GM19467 (cell line): Measurements from ENCODE around the gene SLC35B2.

Source experiments
- ATAC-seq: cut with Tn5 transposase; IDR thresholded peaks from one replicate; pipeline ENCODE4 v1.9.1; 2021; ENCODE audit warnings: mild to moderate bottlenecking, moderate library complexity; ENCODE audit not compliant: unreplicated experiment

SLC35B2 gene

DNA sequence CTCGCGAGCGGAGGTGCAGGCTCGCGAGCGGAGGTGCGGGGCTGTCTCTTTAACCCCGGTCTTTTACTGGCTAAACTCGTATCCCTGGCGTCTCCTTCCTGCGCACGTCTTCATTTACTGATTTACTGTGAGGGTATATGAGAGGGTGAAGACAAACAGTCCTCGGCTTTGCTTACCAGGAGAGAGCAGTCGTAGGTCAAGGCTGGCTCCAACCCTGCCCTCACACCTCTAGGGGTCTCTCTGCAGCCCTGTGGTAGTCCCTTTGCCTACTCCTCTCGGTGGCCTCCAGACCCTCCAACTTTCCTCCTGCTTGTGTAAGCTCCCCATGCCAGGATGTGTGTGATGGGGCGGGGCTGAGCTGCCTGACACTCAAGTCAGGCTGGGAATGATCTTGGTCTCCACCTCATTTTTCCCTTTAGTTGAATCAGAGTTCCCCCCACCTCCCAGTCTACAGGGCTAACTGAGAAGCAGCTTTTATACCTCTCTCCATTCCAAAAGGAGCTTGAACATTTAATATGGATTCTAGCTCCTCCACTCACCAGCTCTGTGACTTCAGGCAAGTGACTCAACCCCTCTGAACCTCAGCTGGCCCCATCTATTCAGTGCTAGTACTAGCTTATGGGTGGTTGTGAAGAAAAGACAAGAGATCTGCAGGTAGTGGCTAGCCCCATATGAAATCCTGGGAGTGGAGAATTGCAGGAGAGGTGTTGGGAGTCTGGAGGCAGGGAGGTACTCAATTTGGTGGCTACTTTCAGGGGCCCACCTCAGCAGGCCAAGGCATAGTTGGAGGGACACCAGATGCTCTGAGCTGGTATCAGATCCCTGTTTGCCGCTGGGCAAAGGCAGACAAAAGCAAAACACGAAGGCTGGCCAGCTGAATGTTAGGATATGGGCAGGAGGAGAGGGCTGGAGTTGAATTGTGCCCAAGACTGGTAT, 33.0 kb downstream of the SLC35B2 start:
- no peak for ATAC-seq

DNA sequence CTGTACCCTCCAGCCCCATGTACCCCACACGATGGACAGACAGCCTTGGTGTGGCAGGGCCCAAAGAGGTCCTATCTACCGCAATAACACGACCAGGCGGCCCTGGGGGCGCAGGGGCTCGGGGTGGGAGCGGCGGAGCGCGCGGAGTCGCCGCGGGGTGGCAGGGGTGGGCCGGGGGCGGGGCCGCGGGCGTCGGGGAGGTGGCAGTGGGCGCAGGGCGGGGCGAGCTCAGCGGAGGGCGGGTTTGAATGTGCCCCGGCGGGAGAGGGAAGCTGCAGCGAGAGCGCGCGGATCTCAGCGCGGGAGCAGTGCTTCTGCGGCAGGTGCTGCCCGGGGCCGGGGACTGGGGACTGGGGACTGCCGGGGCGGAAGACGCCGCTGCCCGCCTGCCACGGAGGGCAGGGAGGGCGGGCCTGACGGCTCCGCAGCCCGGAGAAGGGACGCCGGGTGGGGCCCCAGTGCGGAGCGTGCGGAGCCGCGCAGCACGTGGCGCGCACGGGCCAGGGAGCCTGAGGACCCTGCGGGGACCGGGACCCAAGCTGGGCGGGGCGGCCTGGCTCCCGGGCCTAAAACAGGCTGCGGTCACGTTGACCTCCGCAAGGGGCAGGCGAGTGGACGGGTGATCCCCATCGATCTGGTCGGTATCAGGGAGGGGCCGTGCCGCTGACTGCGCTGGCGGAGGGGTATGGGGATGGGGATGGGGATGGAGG, 33.9 kb downstream of the SLC35B2 start, which contains the start of gene SLC29A1:
SLC29A1 (plus strand) TSS at position 277 of the 710 bp plus-strand sequence. CDS start 3,719 bp downstream, outside the sequence.
- ATAC-seq: peak; percentile 36

DNA sequence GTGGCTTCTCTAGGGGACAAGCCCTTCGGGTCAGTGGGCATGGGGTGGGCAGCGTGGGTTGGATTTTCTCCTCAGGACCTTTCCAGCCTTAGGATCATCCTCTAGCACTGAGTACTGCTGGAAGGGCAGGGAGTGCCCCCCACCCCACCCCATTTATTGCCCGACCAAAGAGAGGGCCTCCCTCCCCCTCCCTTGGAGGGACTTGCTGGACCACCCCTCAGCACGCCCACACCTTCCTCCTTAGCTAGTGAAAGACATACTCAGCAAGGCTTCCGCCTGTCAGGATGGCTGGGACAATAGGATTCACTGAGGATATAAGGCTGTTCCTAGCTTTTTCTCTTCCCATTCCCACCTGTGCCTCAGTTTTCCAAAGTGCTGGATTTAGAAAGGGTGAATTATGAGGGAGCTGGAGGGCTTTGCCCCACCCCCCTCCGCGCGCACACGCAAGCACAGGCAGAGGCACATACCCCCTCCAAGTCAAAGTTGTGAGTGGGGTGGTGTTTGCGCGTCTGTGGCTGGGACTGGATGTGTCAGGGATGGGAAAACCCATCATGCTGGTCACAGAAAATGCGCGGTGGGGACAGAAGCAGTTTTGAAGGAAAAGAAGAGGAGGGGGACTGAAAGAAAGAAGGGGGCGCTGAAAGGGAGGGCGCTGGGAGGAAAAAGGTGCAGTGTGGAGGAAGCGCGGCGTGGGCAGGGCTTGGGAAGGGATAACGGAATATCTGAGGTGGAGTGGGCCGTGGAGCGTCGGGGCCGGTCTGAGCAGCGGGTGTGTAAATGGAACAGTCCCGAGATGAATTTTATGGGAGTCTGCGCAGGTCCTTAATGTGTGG, 34.6 kb downstream of the SLC35B2 start:
- no peak for ATAC-seq

DNA sequence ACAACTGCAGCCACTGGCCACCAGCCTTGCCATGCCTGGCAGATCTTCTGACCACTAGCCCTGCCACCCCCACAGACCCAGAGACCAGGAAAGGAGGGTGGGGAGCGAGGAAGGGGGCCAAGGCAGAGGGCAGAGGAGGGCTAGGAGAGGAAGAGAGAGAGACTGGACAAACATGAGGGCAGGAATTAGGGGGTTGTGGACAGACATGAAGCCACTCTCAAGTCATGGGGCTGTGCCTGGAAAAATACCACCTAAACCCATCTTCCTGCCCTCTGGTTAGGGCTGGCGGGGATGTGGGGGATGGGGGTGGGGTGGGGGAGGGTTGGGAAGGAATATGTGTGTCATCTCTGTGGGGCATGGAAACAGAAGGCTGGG, 35.4 kb downstream of the SLC35B2 start:
- ATAC-seq: no peak

DNA sequence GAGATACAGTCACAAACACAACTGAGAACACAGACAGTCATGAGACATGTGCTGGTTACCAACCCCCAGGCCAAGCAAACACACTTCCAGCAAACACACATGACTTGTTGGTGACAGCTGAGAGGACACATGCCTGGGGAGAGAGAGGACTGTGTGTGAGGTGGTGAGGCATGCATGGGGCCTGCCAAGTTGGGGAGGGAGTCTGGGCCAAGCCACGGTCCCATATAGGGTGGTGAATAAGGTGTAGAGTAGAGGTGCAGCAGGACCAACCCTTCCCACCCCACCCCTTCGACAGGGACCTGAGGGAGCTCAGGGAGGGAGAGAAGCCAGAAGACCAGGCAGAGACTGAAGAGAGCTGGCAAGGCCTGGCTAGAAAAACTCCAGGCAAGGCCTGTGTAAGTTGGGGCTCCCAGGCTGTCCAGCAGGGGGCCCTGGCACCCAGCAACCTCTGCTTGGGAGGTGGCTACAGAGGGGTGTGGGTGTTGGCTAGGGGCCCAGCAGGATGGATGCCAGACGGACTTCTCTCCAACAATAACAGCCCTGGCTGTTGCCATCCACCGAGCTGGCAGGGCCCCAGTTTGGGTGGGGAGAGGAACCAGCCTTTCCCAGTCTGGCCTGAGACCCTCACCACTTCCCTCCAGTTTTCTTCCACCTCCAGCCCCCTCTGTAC, 35.9 kb downstream of the SLC35B2 start:
- ATAC-seq: no peak

DNA sequence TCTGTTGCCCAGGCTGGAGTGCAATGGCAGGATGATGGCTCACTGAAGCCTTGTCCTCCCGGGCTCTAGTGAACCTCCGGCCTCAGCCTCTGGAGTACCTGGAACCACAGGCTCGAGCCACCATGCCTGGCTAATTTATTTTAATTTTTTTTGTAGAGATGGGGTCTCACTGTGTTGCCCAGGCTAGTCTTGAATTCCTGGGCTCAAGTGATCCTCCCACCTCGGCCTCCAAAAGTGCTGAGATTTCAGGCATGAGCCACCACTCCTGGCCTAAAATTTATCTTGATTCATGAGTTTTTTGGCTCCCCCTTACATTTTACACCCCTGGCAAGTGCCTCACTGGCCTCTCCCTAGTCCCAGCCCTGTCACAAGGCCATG, 36.4 kb downstream of the SLC35B2 start:
- no peak for ATAC-seq

DNA sequence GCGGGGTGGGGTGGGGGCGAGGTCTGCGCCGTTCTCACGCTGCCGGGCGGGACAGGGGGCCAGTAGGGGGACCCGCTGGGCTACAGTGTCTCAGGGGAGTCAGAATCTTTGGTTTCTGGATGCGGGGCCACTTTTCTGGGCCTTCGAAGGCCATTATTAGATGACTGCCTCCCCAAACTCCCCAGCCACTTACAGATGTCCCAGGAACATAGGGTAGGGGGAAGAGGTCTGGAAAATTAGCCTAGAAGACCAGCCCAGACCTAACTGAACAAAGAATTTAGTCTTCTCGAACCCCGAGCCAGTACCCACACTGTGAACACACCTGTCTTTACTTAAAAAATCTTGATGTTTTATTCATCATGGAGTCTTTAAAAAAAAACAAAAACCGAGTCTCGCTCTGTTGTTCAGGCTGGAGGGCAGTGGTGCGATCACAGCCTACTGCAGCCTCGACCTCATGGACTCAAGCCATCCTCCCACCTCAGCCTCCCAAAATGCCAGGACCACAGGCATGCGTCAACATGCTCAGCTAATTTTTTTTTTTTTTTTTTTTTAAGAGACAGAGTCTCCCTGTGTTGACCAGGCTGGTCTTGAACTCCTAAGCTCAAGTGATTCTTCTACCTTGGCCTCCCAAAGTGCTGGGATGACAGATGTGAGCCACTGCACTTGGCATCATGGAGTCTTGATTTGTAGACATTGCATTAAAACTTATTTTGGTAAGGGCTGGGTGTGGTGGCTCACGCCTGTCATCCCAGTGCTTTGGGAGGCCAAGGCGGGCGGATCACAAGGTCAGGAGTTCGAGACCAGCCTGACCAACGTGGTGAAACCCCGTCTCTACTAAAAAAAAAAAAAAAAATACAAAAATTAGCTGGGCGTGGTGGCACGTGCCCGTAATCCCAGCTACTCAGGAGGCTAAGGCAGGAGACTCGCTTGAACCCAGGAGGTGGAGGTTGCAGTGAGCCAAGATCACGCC, 37.2 kb downstream of the SLC35B2 start:
- no peak for ATAC-seq

DNA sequence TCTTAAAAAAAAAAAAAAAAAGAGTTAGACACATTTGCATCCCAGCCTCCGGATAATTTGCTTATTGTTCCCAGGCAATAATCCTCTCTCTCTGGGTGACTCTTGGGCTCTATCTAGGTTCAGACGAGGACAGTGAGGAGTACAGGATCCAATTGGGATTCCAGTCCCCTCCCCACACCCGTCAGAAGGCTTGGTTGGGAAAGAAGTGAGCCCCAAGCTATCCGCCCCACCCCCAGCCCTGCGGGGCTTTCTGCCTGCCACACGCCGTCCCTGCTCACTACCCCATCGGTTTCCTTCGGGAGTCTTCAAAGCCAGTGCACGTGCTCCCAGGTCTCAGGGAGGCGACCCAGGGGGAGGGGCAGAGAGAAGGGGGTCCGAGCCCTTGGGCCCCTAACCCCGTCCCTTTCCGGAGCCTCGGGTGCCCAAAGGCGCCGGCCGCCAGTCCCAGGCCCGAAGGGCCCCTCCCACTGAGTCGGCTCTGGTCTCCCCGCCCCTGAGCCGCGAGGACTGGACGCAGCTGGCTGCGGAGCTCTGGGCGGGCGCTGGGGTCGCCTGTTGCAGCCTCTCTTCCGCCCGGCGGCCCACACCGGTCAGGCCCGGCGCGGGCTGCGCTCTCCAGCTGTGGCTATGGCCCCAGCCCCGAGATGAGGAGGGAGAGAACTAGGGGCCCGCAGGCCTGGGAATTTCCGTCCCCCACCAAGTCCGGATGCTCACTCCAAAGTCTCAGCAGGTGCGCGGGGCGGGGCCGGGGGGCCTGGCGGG, 38.1 kb downstream of the SLC35B2 start:
- peak; percentile 46 for ATAC-seq

DNA sequence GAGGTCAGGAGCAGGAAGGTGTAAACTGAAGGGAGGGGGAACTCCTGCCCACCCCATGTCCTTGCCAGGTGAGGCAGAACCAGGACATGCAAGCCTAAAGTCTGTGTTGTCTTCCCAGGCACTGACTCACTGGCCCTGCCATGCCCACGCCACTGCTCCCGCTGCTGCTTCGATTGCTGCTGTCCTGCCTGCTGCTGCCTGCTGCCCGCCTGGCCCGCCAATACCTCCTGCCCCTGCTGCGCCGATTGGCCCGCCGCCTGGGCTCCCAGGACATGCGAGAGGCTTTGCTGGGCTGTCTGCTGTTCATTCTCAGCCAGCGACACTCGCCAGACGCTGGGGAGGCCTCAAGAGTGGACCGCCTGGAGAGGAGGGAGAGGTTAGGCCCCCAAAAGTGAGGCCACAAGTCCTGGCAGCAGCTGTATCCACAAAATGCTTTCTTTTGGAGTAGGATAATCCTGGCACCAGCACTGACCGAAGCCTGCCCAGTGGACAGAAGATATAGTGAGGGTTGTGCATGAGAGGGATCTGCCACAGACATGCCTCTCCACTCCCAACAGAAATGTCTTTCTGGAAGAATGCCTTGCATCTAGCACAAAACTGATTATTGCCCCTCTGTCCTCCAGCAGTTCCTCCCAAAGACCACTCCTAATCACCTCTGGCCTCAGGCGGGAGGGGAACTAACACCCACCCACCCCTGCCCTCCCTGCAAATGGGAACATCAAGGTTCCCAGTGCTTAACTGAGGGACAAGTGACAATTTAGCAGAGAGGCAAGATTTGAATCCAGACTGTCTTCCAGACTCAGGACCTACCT, 39.8 kb downstream of the SLC35B2 start:
- no peak for ATAC-seq

DNA sequence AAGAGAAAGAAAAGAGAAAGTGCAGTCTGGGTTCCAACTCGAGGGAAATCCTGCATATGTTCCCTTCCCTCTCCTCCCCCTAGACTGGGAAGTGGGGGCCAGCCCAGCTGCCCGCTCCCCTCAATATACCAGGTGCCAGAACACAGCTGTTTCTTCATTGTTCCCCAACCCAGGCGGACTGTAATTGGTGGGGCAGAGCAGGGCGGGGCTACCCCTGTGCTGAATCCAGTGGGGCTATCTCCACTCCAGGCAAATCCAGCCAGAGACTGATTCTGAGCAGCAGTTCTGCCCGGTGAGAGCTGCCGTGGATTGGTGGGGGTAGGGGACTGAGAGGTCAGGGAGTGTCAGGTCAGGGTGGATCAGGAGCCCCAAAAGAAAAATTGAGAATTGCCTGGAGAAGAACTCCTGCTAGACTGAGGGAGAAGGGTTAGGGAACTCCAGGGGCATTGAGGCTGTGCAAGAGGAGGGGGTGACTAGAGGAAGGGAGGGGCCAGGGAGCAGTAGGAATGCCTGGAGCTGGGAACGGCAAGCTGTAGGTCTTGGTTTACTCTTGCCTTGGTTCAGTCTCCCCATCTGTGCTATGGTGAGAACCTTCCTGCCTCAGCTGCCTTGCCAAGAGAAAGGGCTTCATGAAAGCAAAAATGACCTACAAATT, 40.5 kb downstream of the SLC35B2 start, which contains the start of gene MYMX:
MYMX (plus strand) TSS at position 250 of the 655 bp plus-strand sequence. CDS start 546 bp downstream, outside the sequence.
- ATAC-seq: no peak

DNA sequence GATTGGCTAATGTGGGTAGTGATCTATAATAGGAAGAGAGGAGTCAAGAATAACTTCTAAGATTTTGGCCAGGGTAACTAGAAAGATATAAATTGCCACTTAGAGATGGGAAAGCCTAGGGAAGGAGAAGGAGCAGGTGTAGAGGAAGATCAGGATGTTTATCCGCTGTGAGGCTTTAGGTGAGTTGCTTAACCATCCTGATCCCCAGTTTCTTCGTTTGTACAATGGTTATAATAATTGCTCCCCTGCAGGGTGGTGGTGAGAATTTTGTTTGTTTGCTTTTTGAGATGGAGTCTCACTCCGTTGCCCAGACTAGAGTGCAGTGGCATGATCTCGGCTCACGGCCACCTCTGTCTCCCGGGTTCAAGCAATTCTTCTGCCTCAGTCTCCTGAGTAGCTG, 43.0 kb downstream of the SLC35B2 start:
- ATAC-seq: no peak

DNA sequence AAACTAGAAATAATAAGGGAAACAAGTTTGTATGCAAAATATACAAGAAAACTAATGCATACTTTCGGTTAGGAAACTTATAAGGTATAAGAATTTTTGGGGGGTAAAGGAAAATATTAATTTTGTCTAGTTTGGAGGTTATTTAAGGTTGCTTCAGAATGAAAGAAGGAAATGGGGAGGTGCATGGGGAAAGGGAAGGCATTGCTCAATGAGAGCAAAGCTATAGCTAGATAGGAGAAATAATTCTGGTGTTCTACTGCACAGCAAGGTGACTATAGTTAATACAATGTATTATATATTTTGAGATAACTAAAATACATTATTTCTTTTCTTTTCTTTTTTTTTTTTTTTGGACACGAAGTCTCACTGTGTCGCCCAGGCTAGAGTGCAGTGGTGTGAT, 46.0 kb downstream of the SLC35B2 start:
- no peak for ATAC-seq

DNA sequence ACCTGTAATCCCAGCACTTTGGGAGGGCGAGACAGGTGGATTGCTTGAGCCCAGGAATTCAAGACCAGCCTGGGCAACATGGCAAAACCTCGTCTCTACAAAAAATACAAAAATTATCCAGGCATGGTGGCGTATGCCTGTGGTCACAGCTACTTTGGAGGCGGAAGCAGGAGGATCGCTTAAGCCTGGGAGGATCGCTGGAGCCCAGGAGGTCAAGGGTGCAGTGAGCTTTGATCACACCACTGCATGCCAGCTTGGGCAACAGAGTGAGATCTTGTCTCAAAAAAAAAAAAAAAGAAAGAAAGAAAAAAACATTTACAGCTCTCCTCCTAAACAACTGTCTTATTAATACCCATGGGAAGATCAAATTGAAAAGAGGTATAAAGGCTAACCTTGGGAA, 49.4 kb downstream of the SLC35B2 start:
- no peak for ATAC-seq
